ENCODE measurements around the gene TMEM247. TPM values are rescaled to one million over a fixed set of nuclear protein-coding genes. Genes with fewer than 3 reads are reported as not detected.

Gene TMEM247
- total RNA-seq, 1 experiment from 2014 or later: not detected

- WGBS (ENCODE audit: extremely low coverage, insufficient read length, low lambda C conversion rate): no CpG with 5 or more reads among the region's 4 CpGs
- no peak for DNase-seq
- H3K27ac Mint-ChIP-seq: no peak overlapping the region
Observed at GRCh38 chr2:46493971-46494250, 14.5 kb downstream of the TMEM247 start.

More at GRCh38 chr2:46493971-46494250, 14.5 kb downstream of the TMEM247 start:
- Mint-ChIP-seq H3K36me3 (ENCODE audit: insufficient read depth in 1 of 3, low read depth in 3 of 3) (no peaks in the 10 kb centered on the region), H3K4me3 (no peak overlapping the region), H3K4me1 (peaks cover 19 to 25% of the 10 kb centered on the region in 2 experiments), H3K27me3 (ENCODE audit: low read depth) (peaks cover 42% of the 10 kb centered on the region), H3K9me3 (no peaks in the 10 kb centered on the region)
- Histone ChIP-seq H2BK120ac (ENCODE audit: low read depth, low read length, poor library complexity, severe bottlenecking) (no peak overlapping the region), H2AK5ac (ENCODE audit: insufficient read length, low read length) (no peak overlapping the region), H3K56ac (ENCODE audit: insufficient read length, low read depth, low read length) (no peak overlapping the region), H3K79me2 (ENCODE audit: insufficient read depth, low read length) (no peaks in the 10 kb centered on the region), H4K5ac (ENCODE audit: insufficient read length, low read depth, low read length) (no peak overlapping the region), H3K23ac (ENCODE audit: insufficient read length, low read depth, low read length) (no peak overlapping the region), H3K9me3 (ENCODE audit: control insufficient read depth, low read depth, low read length) (no peaks in the 10 kb centered on the region), H2BK20ac (ENCODE audit: low read depth, low read length, poor library complexity, severe bottlenecking) (no peak overlapping the region), H3K14ac (ENCODE audit: insufficient read depth, low read length) (no peak overlapping the region), H2BK15ac (ENCODE audit: low read depth, low read length) (no peak overlapping the region), H3K18ac (ENCODE audit: insufficient read length, low read depth, low read length) (no peak overlapping the region), H4K91ac (ENCODE audit: insufficient read length, low read depth, low read length) (no peak overlapping the region), H3K23me2 (ENCODE audit: insufficient read length, low read depth, low read length, poor library complexity, severe bottlenecking) (no peaks in the 10 kb centered on the region), H2BK5ac (ENCODE audit: insufficient read length, low read length) (no peak overlapping the region), H3T11ph (ENCODE audit: low read length) (no peak overlapping the region), H2AFZ (ENCODE audit: low read length) (no peak overlapping the region), H4K20me1 (ENCODE audit: control insufficient read depth, insufficient read depth, insufficient read length) (no peaks in the 10 kb centered on the region), H3K4me2 (ENCODE audit: insufficient read depth, insufficient read length, low read length) (no peak overlapping the region), H3K4ac (ENCODE audit: low read depth, low read length) (no peak overlapping the region), H4K8ac (replicated peaks; ENCODE audit: insufficient read length, low read depth, low read length) (no peak overlapping the region), H3K79me1 (ENCODE audit: insufficient read depth, low read depth, low read length, poor library complexity, severe bottlenecking) (no peaks in the 10 kb centered on the region), H3K27me3 (ENCODE audit: insufficient read depth, low read length) (no peaks in the 10 kb centered on the region; the same call in 1 of the 2 replicates), H2BK12ac (ENCODE audit: insufficient read length, low read depth, low read length) (no peak overlapping the region), H3K9ac (ENCODE audit: extremely low read depth, insufficient read length, low read length) (no peak overlapping the region), H3K27ac (ENCODE audit: insufficient read length, low read depth, low read length) (no peak overlapping the region), H3K4me1 (ENCODE audit: insufficient read depth, low read length) (no peaks in the 10 kb centered on the region; the same call in 1 of the 2 replicates)
- no peak for TF ChIP-seq CTCF (conservative IDR thresholded peaks at IDR 0.05)

Measured in H9 (cell line).